GM19463 (cell line): Measurements from ENCODE around the gene ORC5.

Experiments
- ATAC-seq: cut with Tn5 transposase; IDR thresholded peaks from one replicate; pipeline ENCODE4 v1.9.1; 2021; ENCODE audit warnings: mild to moderate bottlenecking, moderate library complexity; ENCODE audit not compliant: unreplicated experiment

The ORC5 gene

DNA sequence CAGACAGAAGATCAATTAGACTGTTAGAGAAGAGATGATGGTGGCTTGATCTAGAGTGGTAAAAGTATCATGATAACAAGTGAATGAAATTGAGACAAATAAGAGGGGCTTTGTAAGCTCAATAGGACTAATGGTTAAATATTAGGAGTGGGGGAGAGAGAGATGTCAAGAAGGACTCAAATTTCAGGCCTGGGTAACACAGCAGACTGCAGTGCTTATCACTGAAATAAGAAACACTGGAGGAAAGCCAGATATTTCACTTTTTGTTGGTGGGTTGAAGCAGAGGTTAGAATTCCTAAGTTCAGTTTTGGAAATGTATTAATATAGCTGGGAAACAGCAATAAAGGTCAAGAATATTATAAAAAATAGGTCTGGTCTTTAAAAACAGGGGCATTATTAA, 74.6 kb downstream of the ORC5 start:
- ATAC-seq: no peak

DNA sequence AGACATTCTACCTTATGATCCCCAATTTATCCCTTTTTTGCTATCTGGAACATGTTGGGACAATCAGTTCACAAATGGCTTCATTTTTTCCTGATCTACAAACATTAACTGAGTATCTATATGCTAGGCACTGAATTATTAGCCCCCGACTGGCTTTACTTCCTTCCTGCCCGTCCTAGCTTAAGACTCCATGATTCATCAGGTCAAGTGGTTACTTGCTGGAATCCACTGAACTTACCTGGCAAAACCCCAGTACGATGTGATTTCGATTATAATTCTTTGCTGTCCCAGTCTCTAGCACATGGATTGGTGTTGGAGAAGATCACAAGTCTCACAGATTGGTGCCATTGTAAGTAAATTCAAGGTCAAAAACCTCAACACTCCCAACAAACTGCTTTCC, 77.1 kb downstream of the ORC5 start:
- no peak for ATAC-seq

DNA sequence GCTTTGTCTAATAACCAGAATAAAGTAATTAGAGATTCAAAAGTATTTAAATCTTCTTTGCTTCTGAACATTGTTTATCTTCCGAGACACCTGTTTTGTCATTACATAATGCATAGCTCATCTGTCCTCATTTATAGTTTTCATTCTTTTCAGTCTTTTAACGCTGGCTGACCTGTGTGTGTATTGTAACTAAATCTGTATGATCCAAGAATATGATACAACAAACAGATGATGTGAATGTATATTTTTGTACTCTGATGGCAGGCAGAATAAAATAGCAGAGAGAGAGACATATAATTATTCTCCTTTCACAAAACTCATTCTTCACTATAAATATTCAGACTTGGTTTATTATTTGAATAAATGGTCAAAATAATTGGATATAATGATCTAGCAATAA, 80.6 kb downstream of the ORC5 start:
- ATAC-seq: no peak

DNA sequence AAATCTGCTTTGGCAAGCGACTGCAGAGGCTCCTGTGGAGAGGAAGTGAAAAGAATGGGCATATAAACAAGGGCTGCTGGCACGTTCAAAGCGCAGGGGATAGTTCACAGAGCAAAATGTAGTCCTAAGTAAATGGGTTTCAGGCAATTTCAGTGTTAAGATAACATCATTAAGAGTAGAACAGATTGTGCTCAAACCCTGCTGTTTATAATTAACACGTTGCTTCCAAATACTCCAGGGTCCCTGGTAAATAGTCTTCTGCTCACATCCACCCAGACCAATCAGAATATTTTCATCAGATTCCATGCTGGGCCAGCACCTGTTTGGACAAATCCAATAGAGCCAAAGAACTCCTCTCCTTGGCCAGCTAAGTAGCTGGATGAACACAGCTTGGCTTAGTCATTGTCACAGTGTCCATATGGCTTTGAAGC, 81.4 kb downstream of the ORC5 start:
- no peak for ATAC-seq

DNA sequence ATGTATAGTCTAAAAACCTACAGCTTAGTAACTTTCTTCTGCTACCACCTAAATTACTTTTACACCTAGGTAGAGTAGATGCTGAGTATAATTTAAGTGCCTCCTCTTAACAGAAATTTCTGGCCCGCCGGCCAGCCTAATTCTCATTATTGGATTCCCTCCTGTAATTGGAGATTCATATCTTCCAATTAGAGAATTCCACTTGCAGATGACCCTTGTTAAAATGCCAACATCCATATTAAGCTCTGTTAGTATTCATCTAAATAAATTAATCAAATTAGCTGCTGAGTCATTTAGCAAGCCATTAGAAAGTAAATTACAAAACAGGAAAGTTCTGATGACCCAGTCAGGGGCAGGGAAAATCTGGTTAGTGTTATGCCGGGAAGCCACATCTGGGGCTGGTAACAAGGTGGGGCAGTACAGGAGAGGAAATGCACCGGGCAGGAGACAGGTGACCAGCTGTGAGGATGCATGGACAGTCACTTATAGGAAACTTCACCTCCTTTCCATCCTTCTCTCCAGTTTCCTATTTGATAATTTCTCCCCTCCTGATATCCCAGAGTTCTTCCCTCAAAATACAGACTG, 82.8 kb downstream of the ORC5 start:
- ATAC-seq: no peak

DNA sequence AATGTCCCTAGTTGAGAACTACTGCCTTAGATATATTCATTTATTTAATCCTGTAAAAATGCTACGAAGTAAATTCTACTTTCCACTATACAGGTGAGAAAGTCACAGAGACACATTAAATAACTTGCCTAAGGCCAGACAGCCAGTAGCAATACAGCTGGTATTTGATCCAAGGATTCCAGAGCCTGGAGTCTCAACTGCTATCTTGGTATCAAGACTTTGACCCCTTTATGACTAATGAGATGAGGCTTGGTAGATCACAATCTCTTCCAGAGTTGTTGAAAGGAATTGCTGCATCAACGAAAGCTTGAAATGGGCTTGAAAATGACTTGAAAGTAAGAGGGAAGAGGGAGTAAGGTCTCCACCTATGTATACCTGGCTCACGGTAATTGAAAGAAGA, 83.3 kb downstream of the ORC5 start:
- no peak for ATAC-seq

GRCh38 chr7:104123786-104124185, 84.0 kb downstream of the ORC5 start:
- ATAC-seq: no peak

DNA sequence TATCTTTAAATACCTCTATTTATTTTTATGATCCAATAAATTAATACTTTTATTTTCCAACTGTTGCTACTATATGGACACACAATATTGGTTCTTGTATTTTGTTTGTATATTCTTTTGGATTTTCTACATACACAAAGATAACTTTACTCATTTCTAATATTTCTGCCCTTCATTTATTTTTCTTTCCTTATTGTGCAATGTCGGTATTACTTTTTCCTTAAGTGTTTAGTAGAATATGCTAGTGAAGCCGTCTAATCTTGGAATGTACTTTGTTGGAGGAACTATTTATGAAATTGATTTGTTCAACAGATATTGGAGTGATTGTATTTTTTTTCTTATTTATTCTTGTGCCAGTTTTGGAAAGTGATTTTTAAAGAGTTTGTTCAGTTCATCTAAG, 94.0 kb downstream of the ORC5 start:
- no peak for ATAC-seq

DNA sequence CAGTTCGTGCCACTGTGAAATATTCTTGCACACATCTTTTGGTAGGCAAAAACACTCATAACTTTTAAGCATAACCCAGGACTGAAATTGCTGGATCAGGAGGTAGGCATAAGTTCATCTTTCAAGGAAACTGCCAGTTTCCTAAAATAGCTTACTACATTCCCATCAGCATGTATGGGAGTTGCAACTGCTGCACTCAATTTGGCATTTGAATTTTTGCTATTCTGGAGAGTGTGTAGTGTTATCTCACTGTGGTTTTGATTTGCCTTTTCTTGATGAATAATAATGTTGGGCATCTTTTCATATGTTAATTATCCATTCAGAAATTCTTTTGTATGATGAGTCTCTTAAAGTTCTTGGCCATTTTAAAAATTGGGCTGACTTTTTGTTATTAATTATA, 95.2 kb downstream of the ORC5 start:
- no peak for ATAC-seq

DNA sequence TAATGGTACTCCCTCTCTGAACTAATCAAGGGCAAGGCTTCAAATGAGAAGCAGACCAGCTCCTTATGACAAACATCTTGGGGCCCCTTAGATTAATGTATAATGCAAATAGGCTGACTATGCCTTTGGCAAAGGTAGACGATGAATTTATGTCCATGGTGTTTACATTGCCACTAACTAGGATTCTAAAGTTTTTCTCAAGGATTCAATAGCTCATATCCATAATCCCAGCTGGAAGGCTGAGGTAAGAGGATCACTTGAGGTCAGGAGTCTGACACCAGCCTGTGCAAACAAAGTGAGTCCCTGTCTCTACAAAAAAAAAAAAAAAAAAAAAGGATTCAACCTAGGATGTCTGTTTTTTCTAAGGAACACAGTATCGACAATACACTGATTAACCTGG, 96.5 kb downstream of the ORC5 start:
- no peak for ATAC-seq

DNA sequence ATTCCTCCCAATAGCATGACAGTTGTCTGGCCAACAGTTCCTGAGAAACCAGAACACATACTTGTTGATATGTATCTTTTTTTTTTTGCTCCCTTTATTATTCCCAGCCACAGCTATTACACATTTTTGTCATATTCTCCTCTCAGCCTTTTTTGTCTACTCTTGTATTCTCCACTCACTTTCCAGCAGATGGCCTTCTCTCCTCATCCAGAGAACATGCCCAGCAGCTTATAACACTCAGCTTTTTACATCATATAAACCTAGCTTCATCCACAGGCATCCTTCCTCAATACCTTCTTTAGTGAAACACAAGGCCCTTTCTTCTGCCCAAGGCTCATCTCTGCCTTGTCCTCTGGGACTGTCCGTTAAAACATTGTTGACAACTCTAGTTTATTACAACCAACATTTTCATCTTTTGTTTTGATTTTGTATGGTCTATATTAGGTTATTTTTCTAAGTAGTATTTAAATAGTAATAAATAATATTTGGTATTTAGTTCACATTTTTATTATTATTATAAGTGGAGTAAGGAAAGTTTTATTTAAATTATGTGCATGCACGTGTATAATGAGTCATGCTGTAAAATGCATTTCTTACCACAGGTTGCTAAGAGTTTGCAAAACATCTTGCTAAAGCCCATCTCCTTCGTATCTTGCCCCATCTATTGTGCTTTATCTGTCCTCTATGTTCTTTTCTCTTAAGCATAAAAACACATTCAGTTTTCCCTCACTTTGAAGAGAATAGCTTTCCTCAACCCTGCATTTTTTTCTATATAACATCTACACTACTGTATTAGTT, 101.5 kb downstream of the ORC5 start:
- no peak for ATAC-seq

DNA sequence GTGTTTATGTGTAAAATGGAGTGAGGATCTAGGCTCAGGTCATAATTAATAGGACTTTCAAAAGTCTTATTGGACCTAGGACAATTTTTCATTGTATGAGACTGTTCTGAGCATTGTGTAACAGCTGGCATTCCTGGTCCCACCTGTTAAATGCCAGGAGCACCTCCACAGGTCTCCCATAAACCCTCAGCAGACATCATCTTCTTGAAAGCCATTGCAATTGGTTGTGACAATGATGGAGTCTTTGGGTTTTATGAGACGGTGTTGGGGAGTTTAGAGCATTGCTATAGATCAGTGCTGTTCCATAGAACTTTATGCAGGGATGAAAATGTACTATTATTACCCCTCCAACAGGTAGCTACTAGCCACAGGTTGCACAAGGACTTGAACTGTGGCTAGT, 108.9 kb downstream of the ORC5 start:
- no peak for ATAC-seq

GRCh38 chr7:104096683-104097082, 111.1 kb downstream of the ORC5 start:
- ATAC-seq: no peak

- ATAC-seq: no peak
Observed at GRCh38 chr7:104093127-104093526, 114.7 kb downstream of the ORC5 start.

- no peak for ATAC-seq
Observed at GRCh38 chr7:104091242-104091641, 116.6 kb downstream of the ORC5 start.

GRCh38 chr7:104089612-104090011, 118.2 kb downstream of the ORC5 start:
- no peak for ATAC-seq

DNA sequence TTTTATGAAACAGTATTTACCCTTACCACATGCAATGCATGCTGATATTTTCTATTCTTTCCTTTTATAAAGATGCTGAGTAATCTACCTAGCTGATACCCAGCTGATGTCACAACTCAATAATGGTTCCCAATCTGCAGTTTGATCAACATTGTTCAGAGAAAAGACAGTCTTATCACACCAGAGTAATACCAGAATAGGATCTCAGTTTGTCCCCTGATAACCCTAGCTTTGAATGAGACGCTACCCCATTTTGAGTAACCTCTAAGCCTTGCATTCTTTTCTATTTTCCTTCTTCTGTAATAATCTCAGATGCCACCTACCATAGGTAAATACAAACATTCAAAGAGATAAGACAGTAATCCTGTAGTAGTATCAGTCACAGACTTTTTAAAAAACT, 118.8 kb downstream of the ORC5 start:
- no peak for ATAC-seq
